GM12892 (cell line): ENCODE results near the gene NYAP2.

ENCODE experiments used
- POLR2A ChIP-seq: IDR thresholded peaks from 2 replicates; pipeline ENCODE4 v1.6.1; 2011; ENCODE audit warnings: low read depth, low read length, control low read depth
- POLR2AphosphoS5 ChIP-seq: IDR thresholded peaks from 2 replicates; pipeline ENCODE4 v1.6.1; 2011; ENCODE audit warnings: low read depth, low read length, control low read depth
- TAF1 ChIP-seq: IDR thresholded peaks from 2 replicates; pipeline ENCODE4 v1.6.1; 2011; ENCODE audit warnings: low read depth, mild to moderate bottlenecking, control low read depth, low read length, borderline replicate concordance

DNA sequence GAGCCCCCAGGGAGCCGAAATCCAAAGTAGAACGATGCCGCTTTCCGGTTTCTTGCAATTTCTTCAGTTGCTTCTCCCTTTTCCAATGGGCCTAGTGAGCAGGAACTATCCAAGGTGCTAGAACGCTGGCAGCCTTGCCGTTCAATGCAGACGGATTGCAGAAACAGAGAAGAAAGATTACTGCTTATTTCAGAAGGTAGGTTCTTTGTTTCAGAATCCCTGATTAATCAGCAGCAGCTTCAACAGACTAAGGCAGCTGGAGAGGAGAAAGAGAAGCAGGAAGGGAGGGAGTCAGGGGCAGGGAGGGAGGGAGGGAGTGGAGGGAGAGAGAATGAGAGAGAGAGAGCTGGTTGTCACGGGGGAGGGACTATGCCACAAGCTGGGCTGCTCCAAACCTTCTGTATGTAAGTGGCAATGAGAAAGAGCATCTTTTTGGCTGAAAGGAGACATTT, 576 bp downstream of the NYAP2 start:
- no peak for TF ChIP-seq TAF1
- TF ChIP-seq POLR2AphosphoS5, result no peak
- no peak for TF ChIP-seq POLR2A
